Osteocyte (in vitro differentiated cells): ENCODE measurements around the gene CA7. TPM values are rescaled to one million over a fixed set of nuclear protein-coding genes. Genes with fewer than 3 reads are reported as not detected.

Experiments
- DNase-seq: peaks from one replicate; pipeline ENCODE4 v3.0.0; 2021; ENCODE audit warnings: mixed read lengths; ENCODE audit not compliant: unreplicated experiment; ENCODE audit errors: extremely low spot score
- H3K27ac Mint-ChIP-seq: one replicate; pipeline ENCODE4 v1.8.0; 2021; ENCODE audit warnings: mild to moderate bottlenecking, mixed read lengths; ENCODE audit not compliant: unreplicated experiment
- H3K27me3 Mint-ChIP-seq: one replicate; pipeline ENCODE4 v1.8.0; 2021; ENCODE audit warnings: mixed read lengths; ENCODE audit not compliant: unreplicated experiment
- H3K36me3 Mint-ChIP-seq: one replicate; pipeline ENCODE4 v1.8.0; 2021; ENCODE audit warnings: mixed read lengths; ENCODE audit not compliant: unreplicated experiment
- H3K4me1 Mint-ChIP-seq: one replicate; pipeline ENCODE4 v1.8.0; 2021; ENCODE audit warnings: mixed read lengths; ENCODE audit not compliant: unreplicated experiment
- H3K4me3 Mint-ChIP-seq: one replicate; pipeline ENCODE4 v1.8.0; 2021; ENCODE audit warnings: mild to moderate bottlenecking, moderate library complexity, mixed read lengths; ENCODE audit not compliant: unreplicated experiment
- H3K9me3 Mint-ChIP-seq: one replicate; pipeline ENCODE4 v1.8.0; 2021; ENCODE audit warnings: mixed read lengths; ENCODE audit not compliant: unreplicated experiment
- total RNA-seq: library from RNA; stranded (reverse); gene quantifications from 2 replicates; pipeline ENCODE4 v1.2.1, GENCODE V29; 2021
- TF ChIP-seq, protein P1 (sequence below): fragments of 200-600 bp; sonication (generic); IDR thresholded peaks from 2 replicates; pipeline ENCODE4 v1.5.0; 2021; ENCODE audit warnings: antibody characterized with exemption, mild to moderate bottlenecking, moderate library complexity

Gene CA7
- total RNA-seq, 1 donor from 2014 or later, result not detected

DNA sequence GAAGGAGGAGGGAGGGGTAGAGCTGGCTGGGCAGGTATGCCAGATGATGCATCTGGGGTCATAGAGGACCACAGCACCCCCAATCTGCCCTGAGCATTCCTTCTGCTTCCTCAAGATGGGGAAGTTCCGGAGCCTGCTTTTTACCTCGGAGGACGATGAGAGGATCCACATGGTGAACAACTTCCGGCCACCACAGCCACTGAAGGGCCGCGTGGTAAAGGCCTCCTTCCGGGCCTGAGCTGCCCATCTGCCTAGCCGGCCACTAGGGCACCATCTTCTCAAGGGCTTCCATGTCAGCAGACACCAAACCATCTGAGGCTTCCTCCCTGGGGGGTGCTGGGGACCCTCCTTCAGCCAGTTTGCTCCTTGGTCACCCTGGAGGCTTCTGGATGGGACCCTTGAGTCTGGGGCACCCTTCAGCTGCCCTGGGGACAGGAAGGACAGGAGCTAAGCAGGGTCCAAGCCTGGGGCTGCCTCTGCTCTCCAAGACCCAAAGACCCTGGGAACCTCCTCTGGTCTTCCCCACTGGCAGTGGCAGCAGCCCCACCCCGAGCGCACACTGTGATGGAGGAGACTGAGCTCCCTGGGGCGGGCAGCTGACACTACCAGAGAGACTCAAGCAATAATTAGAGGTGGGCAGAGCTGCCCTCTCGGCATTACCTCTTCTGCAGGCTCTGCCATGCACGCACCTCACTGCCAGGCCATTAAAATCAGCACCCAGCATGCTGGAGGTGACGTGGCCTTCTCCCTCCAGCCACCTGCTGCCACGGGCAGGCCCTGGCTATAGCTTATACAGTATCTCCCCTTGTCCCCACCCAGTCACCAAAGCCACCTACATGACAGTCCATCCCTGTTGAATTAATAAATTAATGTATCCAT, 9.3 kb downstream of the CA7 start:
- no peaks in the 10 kb centered on the region for H3K9me3 Mint-ChIP-seq
- no peak for DNase-seq
- H3K27ac Mint-ChIP-seq, result no peak overlapping the region
- no peaks in the 10 kb centered on the region for H3K27me3 Mint-ChIP-seq
- TF ChIP-seq, protein P1, sequence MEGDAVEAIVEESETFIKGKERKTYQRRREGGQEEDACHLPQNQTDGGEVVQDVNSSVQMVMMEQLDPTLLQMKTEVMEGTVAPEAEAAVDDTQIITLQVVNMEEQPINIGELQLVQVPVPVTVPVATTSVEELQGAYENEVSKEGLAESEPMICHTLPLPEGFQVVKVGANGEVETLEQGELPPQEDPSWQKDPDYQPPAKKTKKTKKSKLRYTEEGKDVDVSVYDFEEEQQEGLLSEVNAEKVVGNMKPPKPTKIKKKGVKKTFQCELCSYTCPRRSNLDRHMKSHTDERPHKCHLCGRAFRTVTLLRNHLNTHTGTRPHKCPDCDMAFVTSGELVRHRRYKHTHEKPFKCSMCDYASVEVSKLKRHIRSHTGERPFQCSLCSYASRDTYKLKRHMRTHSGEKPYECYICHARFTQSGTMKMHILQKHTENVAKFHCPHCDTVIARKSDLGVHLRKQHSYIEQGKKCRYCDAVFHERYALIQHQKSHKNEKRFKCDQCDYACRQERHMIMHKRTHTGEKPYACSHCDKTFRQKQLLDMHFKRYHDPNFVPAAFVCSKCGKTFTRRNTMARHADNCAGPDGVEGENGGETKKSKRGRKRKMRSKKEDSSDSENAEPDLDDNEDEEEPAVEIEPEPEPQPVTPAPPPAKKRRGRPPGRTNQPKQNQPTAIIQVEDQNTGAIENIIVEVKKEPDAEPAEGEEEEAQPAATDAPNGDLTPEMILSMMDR, result no peak
- H3K4me3 Mint-ChIP-seq, result no peak overlapping the region
- no peaks in the 10 kb centered on the region for H3K36me3 Mint-ChIP-seq
- H3K4me1 Mint-ChIP-seq, result no peaks in the 10 kb centered on the region

DNA sequence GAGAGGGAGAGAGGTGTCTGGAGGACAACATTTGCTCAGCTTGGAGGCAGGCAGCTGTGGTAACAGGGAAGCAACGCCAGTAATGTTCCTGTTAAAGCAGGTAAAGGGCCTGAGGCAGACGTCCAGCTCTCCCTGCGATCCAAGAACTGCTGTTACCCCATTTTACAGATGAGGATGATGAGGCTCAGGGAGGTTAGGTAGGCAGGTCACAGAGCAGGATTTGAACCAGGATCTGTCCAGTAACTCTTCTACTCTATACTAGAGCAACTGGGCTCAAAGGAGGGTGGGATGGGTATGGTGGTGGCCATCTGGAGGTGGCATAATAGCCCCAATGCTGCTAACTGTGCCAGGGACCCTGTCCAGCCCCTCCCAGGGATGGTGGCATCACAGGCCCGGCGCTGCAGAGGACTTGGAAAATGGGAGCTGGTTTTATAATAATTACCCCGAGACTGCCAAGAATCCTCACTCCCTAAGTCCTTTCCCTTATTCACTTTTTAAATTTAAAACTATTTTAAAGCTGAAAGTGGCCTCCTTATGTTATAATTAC, 12.0 kb downstream of the CA7 start:
- no peak overlapping the region for H3K27ac Mint-ChIP-seq

DNA sequence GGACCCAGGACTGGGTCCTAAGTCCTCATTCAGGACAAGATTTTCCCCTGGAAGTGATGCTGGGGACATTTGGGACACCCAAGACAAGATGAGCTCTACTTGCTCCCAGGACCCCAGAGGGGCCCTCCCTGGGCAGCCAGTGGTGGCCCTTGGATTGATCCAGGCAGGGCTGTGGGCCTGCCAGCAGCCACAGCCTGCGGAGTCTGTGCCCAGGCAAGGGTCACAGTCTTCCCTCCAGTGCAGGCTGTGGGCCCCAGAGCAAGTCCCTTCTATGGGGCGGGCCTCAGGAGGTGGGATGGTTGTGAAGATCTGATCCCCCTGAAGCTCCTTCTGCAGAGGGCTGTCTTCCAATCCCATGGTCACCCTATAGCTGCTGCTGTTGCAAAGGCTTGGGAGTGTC, 12.6 kb downstream of the CA7 start:
- Mint-ChIP-seq H3K9me3 (no peaks in the 10 kb centered on the region), H3K27ac (no peak overlapping the region), H3K4me1 (peaks cover 11% of the 10 kb centered on the region), H3K4me3 (no peak overlapping the region), H3K27me3 (no peaks in the 10 kb centered on the region), H3K36me3 (no peaks in the 10 kb centered on the region)
- TF ChIP-seq, protein P1, result no peak
- no peak for DNase-seq

More for the DNA sequence above, 12.0 kb downstream of the CA7 start:
- H3K27me3 Mint-ChIP-seq, result no peaks in the 10 kb centered on the region
- H3K4me3 Mint-ChIP-seq, result no peak overlapping the region
- H3K9me3 Mint-ChIP-seq, result no peaks in the 10 kb centered on the region
- no peak for DNase-seq
- TF ChIP-seq, protein P1, result no peak
- no peaks in the 10 kb centered on the region for H3K36me3 Mint-ChIP-seq
- peaks cover 11% of the 10 kb centered on the region for H3K4me1 Mint-ChIP-seq

DNA sequence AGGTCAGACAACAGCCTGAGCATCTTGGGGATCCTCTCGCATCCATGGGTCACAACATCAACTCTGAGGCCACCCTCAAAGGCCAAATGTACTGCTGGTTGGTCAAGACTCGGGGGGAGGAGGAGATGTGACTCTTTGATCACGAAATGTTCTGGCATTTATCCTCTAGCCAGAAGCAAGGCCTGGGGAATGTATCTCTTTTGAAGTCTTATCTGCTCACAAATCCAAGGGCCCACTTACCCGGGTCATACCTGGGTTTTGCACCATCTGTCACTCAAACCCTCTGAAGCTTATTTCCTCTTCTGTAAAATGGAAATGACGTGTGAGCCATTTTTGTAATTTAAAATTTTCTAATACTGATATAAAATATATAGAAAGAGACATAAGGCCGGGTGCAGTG, 13.2 kb downstream of the CA7 start:
- Mint-ChIP-seq H3K4me1 (peaks cover 11% of the 10 kb centered on the region), H3K27ac (no peak overlapping the region), H3K9me3 (no peaks in the 10 kb centered on the region), H3K4me3 (no peak overlapping the region), H3K36me3 (no peaks in the 10 kb centered on the region), H3K27me3 (no peaks in the 10 kb centered on the region)
- TF ChIP-seq, protein P1, result no peak
- DNase-seq, result no peak

DNA sequence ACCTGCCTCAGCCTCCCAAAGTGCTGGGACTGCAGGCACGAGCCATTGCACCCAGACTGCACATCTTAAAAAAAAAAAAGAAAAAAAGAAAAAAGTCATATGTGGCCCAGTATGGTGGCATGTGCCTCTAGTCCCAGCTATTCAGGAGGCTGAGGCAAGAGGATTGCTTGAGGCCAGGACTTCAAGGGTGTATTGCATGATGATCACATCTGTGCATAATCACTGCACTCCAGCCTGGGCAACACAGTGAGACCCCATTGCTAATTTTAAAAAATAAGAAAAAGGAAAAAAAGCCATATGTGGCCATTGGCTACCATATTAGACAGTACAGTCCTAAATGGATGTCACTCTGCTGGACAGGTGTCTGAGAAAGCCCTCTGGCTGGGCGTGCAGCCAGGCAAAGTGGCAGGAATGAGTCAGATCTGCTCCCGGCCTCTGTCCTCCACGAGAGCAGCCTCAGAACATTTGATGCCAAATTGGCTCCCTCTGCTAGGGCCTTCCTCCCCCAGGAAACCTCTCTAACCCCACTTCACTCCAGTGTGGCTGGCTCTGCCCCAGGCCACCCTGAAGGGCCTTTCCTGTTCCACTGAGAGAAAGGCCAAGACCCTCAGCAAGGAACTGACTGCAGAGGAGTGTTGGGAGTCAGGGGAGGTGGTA, 14.7 kb downstream of the CA7 start:
- Mint-ChIP-seq H3K36me3 (no peaks in the 10 kb centered on the region), H3K9me3 (no peaks in the 10 kb centered on the region), H3K27ac (peak overlapping the region; percentile 23), H3K27me3 (no peaks in the 10 kb centered on the region), H3K4me3 (no peak overlapping the region), H3K4me1 (peaks cover 11% of the 10 kb centered on the region)
- TF ChIP-seq, protein P1, result no peak
- DNase-seq, result no peak
